A204.1 (cell line): ENCODE data around the gene NBPF3.
"Not testable (repeated sequence)": the region's sequence is repeated elsewhere in the genome, so short reads cannot be mapped to it uniquely, and the experiment has no call there.

ENCODE experiments used
- FAIRE-seq: peaks from 2 replicates; lab custom pipeline; 2012; peaks lifted over from hg19 to GRCh38; lab: Jason Lieb, UNC

The NBPF3 gene

GRCh38 chr1:21439345-21439720 is 604 bp upstream of the NBPF3 start:
- FAIRE-seq, result no peak

- FAIRE-seq, result not testable (repeated sequence)
Measured at GRCh38 chr1:21440630-21441125, 741 bp downstream of the NBPF3 start.

DNA sequence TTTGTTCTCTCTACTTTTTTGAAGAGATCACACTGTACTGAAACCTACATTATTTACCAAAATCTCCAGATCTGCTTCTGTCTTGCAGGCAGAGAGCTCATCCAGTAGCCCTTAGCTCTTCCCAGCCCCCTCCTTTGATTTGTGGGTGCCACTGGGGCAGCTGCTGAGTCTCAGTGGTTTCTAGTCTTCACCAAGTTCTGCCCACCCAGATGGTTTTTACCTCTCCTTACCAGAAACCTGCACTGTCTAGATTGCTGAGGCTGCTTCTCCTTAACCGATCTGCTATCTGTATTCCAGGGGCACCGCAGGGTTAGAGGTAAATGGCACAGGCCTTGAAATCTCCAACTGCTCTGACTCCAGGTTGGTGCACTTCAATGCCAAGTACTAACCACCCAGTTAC is 6.7 kb downstream of the NBPF3 start:
- not testable (repeated sequence) for FAIRE-seq

DNA sequence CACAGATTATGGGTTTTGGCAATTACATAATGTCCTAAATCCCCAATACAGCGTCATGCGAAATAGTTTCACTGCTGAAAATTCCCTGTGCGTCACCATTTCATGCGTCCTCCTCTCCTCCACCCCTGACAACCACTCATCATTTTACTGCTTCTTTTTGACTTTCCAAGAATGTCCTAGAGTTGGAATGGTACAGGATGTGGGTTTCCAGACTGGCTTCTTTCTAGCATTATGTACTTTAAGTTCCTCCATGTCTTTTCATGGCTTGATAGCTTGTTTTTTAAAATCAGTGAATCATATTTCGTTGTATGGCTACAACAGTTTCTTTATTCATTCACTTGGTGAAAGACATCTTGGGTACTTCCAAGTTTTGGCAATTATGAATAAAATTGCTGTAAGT is 7.4 kb downstream of the NBPF3 start:
- FAIRE-seq, result no peak

GRCh38 chr1:21449906-21450305 is 10.0 kb downstream of the NBPF3 start:
- FAIRE-seq, result no peak

GRCh38 chr1:21451212-21451611 is 11.3 kb downstream of the NBPF3 start:
- FAIRE-seq, result no peak

DNA sequence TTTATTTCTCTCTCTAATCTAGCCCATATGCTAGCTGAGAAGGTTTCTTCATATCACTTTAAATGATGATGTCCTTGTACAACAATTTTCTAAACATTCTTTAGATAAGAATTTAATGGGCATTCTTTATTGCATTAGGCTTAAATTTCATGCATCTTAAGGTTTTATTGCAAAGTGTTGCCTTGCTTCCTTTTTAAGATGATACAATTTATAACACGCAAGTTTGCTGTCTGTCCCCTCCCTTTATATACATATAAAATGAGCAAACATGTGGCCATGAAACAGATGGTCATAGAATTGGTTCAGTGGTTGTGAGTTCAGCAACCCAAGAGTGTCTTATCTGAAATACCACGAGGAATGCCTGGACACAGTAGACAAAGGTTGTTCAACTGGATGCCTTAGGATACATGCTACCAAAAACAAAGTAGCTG is 12.1 kb downstream of the NBPF3 start:
- no peak for FAIRE-seq

- not testable (repeated sequence) for FAIRE-seq
Measured at GRCh38 chr1:21453964-21454614, 14.2 kb downstream of the NBPF3 start.

DNA sequence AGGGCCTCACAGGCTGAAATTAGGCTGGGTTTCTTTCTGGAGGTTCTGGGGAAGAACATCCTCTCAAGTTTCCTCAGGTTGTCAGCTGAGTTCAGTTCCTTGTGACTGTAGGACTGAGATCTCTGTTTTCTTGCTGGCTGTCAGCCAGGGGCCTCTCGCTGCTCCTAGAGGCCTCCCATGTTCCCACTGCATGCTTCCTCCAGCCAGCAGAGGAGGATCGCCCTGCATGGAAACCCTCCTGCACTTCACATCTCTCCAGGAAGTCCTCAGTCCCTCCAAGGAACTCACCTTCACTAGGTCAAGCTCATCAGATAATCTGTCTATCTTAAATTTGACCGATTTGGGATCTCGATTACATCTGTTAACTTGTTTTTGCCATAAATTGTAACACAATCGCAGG is 15.0 kb downstream of the NBPF3 start:
- FAIRE-seq, result not testable (repeated sequence)

DNA sequence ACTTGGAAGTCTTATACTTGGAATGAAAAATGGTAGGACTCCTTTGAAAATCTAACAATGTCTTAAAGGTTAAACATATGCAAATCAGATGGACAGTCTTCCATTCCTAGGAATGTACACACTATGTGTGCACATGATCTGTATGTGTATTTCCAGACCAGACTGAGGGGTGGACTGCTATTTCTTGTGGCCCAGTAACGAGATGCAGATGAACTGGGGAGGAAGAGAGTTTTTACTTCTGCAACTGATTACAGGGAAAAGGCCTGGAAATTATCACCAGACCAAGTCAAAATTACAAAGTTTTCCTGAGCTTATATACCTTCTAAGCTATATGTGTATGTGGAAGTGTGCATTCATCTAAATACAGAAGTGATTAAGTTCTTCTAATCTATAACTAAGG is 17.7 kb downstream of the NBPF3 start:
- FAIRE-seq, result no peak

DNA sequence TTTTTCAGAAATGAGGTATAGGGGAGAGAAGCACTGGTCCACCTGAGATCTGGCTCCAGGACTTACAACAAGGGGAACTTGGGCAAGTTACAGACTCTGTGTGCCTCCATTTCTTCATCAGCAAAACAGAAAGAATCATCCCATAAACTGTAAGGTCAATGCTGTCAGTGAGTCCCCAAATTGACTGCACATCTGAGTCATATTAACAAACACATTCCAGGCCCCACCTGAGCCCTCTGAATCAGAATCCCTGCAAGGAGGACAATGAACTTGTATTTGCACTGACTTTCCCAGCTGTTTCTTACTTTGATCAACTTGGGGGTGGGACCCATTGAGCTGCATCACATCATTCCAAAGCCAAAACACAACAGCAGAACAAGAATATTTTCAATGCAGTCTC is 25.2 kb downstream of the NBPF3 start:
- FAIRE-seq, result not testable (repeated sequence)

DNA sequence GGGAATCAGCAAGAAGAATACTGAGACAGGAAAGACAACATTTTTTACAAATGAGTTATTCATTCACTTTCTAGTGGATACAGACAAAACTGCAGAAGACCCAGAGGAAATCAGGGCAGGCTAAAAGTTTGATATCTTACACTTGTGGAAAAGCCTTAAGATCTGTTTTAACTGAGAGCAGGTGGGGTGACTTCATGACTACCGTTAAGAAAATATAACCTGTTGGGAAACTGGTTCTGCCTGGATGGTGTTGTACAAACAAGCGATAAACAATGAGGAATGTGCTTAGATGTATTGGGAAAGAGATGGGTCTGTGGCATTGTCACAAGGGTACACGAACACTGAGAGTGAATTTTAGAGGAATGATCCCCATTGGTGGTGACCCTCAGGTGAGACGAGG is 28.0 kb downstream of the NBPF3 start:
- FAIRE-seq, result not testable (repeated sequence)

- no peak for FAIRE-seq
Measured at GRCh38 chr1:21468599-21468998, 28.7 kb downstream of the NBPF3 start.

DNA sequence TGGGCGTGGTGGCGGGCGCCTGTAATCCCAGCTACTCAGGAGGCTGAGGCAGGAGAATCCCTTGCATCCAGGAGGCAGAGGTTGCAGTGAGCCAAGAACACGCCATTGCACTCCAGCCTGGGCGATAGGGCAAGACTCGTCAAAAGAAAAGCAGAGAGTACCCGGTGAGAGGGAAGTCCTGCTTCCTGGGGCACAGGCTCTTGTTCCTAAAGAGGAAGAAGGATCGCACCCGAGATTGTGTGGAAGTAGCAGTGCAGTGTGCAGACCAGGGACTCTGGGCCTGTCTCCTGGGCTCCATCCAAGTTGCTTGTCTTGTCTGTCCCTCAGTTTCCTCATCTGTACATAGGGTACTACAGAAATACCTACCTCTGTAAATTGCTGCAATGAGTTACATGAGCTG is 29.6 kb downstream of the NBPF3 start:
- FAIRE-seq, result no peak

DNA sequence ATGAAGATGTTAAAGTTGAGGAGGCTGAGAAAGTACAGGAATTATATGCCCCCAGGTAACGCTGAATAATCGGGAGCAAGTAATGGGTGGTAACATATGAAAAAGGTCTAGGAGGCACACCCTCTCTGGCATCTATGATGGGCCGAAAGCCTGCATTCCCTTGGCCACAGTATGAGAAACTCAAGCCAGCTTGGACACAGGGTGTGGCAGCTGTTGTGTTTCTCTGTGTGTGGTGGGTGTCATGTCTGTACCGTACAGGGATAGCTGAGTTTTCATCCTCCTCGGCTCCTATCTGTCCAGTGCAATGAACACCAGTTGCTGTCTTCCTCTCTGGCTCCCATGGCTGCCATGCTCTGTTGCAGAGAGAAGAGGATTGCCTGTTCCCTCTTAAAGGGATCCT is 32.9 kb downstream of the NBPF3 start:
- no peak for FAIRE-seq

GRCh38 chr1:21478356-21478755 is 38.4 kb downstream of the NBPF3 start:
- no peak for FAIRE-seq

DNA sequence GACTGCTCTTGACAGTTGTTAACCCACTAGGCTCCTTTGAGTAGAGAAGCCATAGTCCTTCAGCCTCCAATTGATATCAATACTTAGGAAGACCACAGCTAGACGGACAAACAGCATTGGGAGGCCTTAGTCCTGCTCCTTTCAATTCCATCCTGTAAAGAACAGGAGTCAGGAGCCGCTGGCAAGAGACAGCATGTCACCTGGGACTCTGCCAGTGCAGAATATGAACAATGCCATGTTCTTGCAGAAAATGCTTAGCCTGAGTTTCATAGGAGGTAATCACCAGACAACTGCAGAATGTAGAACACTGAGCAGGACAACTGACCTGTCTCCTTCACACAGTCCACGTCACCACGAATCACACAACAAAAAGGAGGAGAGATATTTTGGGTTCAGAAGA is 43.9 kb downstream of the NBPF3 start:
- FAIRE-seq, result not testable (repeated sequence)

GRCh38 chr1:21489146-21489545 is 49.2 kb downstream of the NBPF3 start:
- no peak for FAIRE-seq

GRCh38 chr1:21490774-21491487 is 51.0 kb downstream of the NBPF3 start:
- no peak for FAIRE-seq

GRCh38 chr1:21491488-21492355 is 51.8 kb downstream of the NBPF3 start:
- FAIRE-seq, result no peak

GRCh38 chr1:21492356-21492625 is 52.4 kb downstream of the NBPF3 start:
- no peak for FAIRE-seq

DNA sequence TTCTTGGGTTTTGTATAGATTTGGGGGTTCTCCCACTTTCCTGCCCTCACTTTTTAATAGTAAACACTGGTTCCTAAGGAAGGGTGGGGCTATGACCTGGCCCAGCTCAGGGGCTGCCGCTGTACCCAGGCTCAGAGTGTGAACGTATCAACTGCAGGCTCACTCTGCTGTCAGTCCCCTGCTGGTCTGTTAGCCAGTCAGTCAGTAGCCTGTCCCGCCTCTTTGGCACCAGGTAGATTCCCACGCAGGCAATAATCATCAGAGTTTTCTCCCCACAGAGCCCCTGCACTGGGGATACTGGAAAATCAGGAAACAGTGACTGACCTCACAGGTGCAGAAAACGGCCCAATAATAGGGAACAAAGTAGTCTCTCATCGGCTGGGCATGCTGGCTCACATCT is 54.3 kb downstream of the NBPF3 start:
- FAIRE-seq, result no peak

DNA sequence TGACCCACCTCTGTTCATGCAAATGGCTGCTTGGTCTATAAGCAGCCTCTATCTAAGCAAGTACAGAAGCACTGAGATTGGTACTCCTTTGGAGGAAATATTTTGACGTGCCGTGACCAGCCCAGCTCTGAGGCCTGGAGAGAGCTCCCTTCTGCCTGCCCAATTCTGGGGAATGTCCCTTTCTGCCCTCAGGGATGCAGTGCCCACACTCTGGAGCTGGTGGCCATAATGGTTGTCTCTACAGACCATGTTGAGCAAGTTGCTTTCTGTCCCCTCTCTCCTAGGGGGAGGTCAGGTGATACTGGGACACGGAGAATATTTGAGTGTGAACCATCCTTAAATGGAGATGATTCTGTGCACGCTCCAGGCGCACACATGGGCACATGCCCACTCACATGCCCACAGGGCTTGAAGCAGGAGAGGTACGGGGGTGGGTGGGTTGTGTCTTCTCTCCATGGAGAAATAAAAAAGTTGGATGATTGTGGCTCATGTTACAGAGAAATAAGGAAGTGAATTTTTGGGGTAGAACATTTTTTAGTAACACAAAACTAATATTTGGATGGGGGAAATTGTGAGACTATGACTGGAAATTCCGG is 55.4 kb downstream of the NBPF3 start:
- FAIRE-seq, result no peak
